CD4-positive, alpha-beta T cell treated with Interleukin-6 at 100 ng/mL for 8 hours (primary cell): ENCODE measurements around the gene MEF2D.
A peak's percentile ranks its signal among the peaks of the same experiment; 100 is the strongest.

Experiments used
- DNase-seq: peaks from one replicate; pipeline ENCODE4 v3.0.0-alpha.2; 2020; ENCODE audit warnings: mixed read lengths, low spot score

The MEF2D gene

DNA sequence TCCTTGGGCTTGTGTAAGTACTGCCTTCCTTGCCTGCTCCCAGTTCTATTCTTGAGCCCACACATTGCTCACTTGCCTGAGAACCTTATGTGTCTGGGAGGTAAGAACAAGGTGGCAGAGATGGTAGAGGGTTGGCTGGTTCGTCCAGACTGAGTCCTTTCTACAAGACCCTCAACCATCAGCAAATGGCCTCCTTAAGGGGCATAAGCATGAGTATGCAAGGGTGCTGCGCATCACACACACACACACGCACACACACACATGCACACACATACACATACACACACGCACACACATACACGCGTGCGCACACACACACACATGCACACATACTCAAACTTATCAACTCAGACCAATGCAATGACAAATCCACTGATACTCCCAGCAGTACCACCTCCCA is 74.6 kb downstream of the MEF2D start:
- no peak for DNase-seq

DNA sequence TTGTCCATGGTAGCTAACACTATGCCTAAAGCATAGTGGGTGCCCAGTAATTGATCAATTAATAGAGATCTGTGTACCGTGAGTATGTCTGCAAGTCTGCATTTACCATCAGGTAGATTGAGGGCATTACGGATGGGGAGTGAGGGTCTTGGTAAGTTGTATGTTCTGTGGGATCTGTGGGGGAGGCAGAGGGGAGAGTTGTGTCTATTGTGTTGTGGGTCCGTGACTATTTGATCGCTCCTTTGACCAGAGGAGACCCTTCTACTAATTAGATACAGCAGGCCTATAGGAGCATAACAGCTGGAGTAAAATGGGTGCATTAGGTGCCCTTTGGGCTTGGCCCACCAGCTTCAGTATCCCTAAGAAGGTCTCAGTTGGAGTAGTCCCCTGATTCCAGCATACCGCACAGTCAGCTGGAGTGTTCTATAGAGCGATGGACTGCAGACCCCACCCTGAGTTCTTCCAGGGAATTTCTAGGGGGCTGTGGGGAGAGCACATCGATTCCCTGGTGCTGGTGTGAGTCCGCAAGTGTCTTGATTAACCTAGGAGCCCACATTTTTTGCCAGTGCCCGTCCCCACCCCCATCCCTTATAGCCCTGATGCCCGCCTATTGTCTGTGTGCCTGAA is 75.7 kb downstream of the MEF2D start:
- no peak for DNase-seq

DNA sequence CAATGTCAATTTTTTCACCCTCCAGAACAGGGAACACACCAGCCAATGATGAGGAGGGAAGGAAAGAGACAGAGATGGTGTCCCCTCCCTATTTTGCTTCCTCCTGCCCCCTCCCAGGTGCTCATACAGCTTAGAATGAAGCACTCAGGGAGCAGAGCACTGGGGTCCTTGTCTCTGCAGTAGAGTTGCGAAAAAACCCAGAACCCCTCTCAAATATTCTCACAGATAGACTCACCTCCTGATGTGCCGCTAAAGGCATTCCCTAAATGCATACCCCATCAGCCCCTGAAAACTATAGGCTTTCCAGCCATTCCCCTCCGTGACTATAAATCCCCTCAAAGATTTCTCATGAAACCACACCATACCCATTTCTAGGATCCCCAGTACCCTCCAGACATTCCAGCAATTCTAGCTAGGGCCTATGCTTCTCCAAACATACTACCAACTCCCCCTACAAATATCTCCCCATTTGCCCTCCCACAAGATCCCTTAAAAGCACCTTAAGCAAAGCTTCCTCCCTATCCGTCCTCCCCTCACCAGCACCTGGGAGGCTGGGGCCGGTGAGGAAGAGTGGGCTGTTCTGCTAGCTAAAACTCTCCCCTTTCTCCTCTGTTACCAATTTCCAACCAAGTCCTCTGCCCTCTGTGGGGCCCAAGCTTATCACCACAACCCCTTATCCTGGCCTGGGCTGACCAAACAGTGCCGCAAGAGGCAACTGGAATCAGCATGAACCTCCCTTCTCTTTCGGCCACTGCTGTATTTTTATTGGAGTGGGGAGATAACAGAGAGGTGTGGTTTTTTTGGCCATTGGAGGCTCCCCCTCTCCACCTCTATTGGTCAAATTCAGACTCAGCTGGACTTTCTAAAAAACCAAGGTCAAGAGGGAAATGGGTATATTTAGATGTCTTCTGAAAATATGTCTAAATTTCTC is 76.9 kb downstream of the MEF2D start:
- DNase-seq: no peak

DNA sequence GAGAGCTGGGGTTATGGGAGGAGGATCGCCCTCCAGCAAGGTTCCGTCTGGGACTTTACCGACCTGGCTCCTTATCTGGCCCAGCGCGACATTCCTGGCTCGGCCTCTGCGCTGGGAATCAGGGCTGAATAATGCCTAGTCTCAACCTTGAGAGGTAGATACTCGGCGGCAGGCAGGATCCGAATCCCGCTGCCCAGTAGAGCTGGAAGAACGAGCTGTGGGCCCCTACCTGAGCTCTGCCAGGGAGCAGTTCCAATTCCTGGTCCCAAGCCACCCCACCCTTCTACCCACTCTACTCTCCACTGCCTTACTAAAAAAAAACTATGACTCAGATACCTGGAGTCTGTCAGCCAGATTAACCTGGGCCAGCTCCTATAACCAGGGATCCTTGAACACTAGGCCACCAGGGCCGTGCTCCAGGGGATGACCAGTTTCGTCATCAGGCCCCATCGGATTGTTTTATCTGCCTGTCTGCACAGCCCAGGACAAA is 77.9 kb downstream of the MEF2D start:
- DNase-seq: no peak

DNA sequence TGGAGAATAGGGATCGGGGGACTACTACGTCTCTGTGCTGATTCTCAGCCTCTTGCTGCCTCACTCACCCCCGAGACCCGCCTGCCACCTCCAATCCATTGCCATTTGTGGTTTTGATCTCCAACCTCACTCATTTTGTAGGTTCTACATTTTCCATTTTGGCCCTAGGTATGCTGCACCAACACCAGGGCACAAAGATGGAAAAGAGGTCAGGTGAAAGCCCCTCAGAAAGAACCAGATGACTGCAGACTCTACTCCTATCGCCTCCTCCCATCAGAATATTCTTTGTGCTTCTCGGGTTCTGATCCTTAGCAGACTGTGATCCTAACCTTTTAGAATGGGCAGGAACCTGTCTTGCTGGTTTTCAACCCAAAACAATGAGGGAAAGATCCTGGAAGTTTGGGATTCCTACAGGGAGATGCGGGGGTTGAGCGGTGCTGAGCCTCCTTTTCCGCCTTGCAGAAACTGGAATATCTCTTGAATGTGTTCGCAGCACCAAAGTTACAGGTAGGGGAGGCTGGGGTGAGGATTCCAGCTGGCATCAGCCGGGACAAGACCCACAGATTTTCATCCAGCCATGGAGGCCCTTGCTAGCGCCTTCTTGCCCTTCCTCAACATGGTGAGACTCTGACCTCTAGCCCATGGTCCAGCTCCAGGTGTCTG is 78.5 kb downstream of the MEF2D start:
- DNase-seq: no peak

DNA sequence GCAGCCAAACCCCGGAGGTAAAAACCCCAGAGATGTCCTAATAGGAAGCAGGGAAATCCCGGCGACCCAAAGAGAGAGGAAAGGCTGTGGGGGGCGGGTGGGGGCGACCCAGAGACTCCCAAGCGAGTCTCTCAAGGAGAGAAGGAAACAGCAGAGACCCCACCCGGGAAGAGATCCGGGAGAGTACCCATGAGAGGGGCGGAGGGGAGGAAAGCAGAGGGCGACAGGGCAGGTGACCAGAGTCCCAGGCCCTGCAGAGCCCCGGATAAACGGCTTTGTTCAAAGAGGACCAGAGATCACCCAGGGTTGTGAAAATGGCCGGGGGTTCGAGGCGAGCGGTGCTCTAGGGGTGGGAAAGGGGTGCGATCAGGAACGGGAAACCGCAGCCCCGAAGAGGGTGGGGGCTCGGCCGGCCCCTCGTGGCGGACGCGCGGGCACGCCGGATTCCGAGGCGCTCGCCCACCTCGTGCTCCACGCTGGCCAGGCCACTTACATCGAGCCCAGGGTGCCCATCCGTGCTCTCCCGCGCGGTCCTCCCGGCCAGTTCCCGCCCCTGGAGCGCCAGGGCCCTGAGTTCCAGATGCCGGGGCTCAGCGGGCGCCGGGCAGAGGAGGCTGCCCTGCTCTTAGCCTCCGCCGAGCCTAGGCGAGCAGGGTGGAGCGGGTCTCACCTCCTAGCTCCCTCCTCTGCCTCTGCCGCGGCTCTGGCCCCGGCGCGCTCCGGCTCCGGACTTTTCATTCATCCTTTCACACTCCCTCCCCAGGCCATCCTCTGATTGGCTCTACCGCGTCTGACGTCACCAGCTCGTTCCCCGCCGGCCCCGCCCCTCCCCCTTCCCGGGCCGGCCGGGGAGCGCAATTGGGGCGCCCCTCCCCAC is 79.3 kb downstream of the MEF2D start:
- DNase-seq: peak; percentile 52

DNA sequence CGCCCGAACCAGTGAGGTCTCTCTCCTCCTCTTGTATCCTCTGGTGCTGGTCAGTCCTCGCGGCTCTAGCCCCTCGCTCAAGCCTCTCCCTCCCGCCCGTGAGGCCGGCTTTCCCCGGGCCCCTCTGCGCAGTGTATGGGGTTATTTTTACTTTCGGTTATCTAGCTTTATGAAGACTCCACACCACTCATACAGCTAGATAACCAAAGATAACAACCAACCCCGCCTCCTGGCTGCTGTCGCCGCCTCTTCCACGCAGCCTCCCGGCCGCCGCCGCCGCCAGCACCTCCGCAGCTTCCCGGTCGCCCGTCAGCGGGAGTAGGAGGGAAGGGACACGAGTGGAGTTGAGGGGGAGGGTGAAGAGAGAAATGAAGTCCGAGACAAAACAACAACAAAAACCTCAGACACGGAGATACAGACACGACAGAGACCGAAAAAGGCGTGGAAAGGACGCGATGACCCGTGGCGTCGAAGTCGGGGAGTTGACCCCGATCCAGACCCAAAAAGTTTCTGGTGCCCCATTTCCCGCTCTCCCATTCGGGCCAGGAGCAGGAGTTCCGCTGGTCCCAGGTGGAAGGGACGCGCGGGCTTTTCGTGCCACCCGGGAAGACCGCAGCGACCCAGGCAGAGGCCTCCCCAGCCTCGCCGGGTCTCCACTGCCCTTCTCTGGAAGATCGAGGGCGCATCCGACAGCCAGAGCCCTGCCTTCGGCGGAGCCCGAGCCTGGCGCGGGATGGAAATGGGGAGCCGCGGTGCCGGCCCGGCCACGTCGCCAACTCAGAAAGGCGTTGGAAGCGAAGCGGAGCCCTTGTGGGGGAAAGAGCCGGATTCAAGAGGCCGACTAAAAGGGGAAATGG is 80.1 kb downstream of the MEF2D start:
- peak; percentile 27 for DNase-seq

DNA sequence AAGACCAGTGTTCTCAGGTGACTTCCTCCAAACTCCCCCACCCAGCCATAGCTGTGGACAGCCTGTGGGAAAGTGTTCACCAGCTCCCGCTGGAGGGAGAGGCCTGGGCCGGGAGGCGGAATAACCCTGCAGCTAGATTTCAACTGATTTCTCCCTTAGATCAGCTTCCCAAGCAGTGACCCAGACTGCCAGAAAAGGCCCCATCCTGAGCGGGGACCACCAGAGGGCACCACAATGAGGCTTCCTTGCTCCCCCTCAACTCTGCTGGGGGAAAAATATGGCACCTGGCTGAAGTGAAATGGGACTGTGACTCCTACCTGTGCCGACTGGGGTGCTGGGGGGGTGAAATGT is 80.7 kb downstream of the MEF2D start:
- DNase-seq: no peak

DNA sequence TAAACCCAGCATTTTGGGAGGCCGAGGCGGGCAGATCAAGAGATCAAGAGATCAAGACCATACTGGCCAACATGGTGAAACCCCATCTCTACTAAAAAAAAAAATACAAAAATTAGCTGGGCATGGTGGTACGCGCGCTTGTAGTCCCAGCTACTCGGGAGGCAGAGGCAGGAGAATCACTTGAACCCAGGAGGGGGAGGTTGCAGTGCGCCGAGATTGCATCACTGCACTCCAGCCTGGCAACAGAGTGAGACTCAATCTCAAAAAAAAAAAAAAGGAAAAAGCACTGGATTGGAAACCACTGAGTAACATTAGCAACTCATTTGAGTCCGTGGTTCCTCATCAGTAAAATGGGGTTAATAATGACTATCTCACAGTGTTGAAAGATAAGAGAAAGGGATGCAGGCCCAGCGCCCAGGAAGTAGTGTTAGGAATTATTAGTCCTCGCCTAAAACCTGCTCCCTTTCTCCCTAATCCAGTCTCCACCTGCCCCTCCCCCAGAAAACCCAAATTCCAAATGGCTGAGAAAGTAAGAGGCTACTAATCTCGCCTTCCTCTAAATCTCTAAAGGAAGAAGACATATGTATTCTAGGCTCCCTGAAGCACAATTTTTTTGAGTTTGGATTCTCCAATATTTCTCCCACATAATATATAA is 82.0 kb downstream of the MEF2D start:
- DNase-seq: no peak

DNA sequence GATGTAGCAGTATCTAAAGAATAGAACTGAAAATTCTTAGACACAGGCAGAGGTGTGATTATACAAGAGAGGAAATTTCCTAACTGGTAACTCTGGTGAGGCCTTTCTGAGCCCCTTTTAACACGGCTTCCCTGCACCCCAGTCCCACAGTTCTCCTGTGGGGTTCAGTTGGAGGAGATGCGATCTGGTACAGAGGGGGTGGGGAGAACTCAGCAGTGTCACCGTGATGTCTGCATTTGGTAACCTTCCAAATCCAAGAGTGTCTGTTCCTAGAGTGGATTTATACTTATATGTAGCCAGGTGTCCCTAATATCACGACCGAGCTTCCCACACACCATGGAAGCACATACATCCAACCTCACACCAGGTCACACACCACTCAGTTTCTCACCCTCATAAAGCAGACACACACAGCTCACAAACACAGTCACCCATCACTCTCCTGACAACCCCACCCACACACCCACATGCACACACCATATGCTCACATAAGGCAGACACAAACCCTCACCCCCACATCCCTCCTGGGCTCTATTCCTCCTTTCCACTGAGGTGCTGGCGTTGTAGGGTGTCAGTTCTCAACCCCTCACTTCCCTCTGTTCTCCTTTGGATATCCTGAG is 83.1 kb downstream of the MEF2D start:
- DNase-seq: no peak

DNA sequence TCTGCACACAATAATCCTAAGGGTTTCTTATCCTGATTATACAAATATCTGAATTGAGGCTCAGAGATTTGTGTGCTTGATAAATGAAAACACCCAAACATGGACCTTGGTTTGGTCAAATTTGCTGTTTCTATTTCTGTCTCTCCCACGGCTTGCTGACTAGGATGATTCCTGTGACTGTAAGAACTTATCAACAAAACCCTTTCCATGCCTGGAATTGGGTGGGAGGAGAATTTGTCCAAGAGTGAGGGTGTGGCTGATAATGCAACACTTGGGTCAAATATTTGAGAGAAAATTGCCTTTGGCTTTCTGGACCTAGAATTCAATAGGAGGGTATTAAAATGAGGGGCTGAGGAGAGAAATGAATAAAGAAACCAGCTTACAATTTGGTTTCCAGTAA is 83.6 kb downstream of the MEF2D start:
- DNase-seq: no peak

DNA sequence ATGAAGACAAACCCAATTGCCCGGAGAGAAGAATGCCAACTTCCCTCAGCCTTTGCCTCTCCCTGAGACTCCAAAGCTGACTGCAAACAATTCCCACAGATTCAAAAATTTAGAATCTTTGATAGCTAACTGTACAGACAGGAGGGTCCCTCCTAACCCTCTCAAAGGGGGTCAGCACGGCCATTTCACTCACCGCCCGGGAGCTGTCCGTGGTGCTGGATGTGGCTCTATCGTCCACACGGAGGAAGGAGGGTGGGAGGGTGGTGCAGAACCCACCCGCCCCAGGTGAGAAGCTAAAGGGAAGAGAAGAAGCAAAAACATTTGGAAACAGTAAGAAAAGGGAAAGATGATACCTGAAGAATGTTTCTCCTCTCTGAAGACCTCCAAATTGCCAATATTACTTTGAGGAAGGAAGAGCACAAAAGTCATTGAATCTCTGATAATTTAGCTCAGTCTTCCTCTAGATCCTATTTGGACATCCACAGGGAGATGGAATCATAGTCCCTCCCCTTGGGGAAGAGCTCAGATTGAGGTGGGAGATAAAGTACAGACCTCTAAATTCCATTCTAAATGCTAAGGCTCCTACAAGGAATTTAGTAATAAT is 86.0 kb downstream of the MEF2D start:
- no peak for DNase-seq
